HG02588 (cell line): ENCODE measurements around the gene TBK1.
"Not testable (repeated sequence)": the region's sequence is repeated elsewhere in the genome, so short reads cannot be mapped to it uniquely, and the experiment has no call there.

ENCODE experiments used
- ATAC-seq: cut with Tn5 transposase; IDR thresholded peaks from one replicate; pipeline ENCODE4 v1.9.1; 2021; ENCODE audit warnings: mild to moderate bottlenecking, moderate library complexity; ENCODE audit not compliant: unreplicated experiment

Gene TBK1

GRCh38 chr12:64494998-64495729 lies 43.2 kb downstream of the TBK1 start:
- ATAC-seq = no peak

DNA sequence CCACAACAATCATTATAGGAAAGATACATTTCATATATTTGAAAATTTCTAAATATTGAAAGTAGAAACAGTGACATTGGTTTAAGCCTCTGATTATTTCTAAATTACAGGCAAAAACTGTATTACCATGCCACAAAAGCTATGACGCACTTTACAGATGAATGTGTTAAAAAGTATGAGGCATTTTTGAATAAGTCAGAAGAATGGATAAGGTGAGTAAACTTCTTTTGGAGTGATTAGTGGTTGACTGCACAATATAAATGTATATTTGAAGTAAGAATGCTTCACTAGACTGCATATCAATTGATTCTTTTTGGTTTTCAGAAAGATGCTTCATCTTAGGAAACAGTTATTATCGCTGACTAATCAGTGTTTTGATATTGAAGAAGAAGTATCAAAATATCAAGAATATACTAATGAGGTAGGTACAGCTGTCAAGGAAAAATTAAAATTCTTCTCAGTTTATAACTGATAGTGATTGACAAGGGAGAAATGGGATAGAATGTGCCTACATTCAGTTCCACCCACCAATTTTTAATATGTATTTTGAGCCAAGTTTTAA lies 45.0 kb downstream of the TBK1 start:
- no peak for ATAC-seq

DNA sequence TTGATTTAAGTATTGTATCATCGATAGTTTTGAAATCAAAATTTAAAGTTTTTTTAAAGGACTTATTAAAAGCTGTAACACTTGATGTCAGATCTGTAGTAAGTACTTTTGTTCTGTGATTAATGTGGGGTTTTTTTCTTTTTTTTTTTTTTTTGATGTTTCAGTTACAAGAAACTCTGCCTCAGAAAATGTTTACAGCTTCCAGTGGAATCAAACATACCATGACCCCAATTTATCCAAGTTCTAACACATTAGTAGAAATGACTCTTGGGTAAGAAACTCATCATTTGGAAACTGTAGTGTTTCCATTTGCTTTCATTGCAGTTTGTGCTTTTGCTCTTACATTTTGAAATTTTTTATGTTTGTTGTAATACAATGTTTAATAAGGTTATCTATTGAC lies 45.6 kb downstream of the TBK1 start:
- no peak for ATAC-seq

GRCh38 chr12:64497903-64498302 lies 46.0 kb downstream of the TBK1 start:
- no peak for ATAC-seq

DNA sequence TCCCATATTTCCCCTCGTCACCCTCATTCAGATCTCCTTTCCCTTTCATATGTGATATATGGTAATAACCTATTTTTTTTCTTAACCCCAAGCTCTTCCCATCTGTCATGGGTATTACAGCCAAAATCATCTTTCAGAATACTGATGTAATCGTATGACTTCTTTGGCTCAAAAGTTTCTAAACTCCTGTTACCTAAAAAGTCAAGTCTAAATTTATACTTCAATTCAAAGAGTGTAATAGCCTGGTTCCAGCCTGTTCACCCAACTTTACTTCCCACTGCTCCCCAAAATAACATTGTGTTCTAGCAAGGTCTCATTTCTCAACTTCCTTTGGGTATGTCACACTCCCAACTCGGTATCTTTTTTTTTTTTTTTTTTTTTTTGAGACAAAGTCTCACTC lies 48.5 kb downstream of the TBK1 start:
- ATAC-seq = no peak

GRCh38 chr12:64501486-64501885 lies 49.6 kb downstream of the TBK1 start:
- no peak for ATAC-seq

GRCh38 chr12:64506955-64507354 lies 55.0 kb downstream of the TBK1 start:
- ATAC-seq = no peak

- no peak for ATAC-seq
Observed at GRCh38 chr12:64510667-64511066, 58.7 kb downstream of the TBK1 start.

DNA sequence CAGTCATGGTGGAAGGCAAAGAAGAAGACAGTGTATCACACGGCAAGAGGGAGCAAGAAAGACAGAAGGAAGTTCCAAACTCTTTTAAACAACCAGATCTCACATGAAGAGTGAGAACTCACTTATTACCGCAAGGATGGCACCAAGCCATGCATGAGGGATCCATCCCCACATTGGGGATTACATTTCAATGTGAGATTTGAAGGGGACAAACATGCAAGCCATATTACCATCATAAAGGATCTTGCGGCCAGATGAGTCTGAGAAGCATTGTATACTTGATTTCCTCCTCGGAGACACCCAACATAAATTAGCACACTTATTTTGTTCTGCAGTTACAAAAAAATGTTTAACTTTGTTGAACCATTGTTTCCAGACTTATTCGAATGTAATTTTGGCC lies 66.5 kb downstream of the TBK1 start:
- ATAC-seq = no peak

- ATAC-seq = no peak
Observed at GRCh38 chr12:64521833-64522232, 69.9 kb downstream of the TBK1 start.

- ATAC-seq = no peak
Observed at GRCh38 chr12:64522316-64522715, 70.4 kb downstream of the TBK1 start.

GRCh38 chr12:64522807-64523206 lies 70.9 kb downstream of the TBK1 start:
- ATAC-seq = no peak

GRCh38 chr12:64523565-64524444 lies 71.9 kb downstream of the TBK1 start:
- ATAC-seq = not testable (repeated sequence)

DNA sequence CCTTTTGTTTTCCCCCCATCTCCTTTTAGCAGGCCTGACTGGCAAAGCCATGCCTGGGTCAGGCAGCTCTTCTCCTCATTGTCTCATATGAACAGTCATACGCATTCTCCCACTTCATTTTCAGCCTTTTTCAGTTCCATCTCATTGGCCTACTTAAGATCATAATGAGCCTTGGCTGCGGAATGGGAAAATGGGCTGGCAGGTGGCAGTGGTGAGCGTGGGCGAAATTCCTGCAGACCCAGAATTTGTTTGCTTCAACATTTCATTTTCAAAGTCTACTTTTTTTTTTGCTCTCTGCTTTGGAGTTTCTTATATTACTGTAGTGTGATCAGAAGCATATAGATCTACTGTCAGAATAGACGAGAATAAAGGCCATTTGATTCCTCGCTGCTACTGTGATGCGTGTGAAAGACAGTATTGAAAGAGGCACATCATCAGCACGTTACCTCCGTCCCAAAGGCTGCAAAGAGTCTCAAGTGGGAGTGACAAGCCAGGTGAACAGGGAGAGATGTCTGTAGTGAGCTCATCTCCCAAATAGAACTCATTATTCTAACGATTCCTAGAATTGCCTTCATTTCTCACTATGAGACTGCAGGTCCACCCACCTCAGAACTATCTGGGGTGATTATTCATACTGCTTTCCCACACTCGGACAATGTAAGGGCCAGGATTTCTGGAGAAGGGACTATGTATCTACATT lies 73.7 kb downstream of the TBK1 start:
- no peak for ATAC-seq

DNA sequence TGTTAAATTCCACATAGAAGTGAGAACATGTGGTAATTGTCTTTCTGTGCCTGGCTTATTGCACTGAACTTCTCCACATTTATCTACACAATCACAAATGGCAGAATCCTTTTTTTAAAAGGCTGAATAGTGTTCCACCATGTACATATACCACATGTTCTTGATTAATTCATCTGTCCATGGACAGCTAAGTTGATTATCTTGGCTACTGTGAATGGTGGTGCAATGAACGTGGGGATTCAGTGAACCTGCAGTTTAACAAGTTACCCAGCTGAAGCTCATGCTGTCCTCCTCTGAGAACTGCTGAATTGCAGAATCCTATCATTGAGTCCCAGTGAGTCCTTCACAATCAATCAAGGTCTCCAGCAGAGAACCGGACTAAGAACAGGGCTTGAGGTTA lies 74.9 kb downstream of the TBK1 start:
- no peak for ATAC-seq

DNA sequence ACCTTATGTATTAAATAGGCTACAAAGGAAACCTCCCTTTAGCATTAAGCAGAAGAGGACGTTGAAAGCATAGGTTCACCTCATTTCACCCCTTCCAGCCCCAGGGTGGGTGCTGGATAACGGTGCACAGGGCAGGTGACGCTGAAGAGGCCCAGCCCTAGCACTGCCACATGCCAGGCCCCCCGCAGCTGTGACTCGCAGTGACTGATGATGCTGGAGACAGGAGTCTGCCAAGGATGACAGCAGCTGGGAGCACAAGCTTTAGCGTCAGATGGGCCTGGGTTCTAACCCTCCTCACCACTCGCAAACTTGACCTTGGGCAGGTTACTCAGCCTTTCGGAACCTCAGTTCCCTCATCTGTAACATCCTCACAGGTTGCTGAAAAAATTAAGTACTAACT lies 76.7 kb downstream of the TBK1 start:
- ATAC-seq = no peak

DNA sequence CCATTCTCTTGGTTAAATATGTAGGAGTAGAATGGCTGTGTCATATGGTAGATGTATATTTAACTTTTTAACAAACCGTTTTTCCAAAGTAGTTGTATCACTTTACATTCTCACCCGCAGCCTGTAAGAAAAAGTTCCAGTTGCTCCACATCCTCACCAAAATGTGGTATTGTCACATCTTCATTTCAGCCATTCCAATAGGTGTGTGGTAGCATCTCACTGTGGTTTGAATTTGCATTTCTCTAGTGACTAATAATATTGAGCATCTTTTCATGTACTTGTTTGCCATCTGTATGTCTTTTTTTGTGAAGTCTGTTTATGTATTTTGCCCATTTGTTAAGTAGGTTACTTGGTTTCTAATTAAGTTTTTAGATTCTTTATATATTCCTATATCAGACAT lies 78.6 kb downstream of the TBK1 start:
- no peak for ATAC-seq

- no peak for ATAC-seq
Observed at GRCh38 chr12:64531665-64532334, 79.9 kb downstream of the TBK1 start.

- ATAC-seq = no peak
Observed at GRCh38 chr12:64532734-64533351, 80.9 kb downstream of the TBK1 start.

- no peak for ATAC-seq
Observed at GRCh38 chr12:64534672-64535199, 82.8 kb downstream of the TBK1 start.
